Esophagus squamous epithelium (tissue), 4 donors: ENCODE results near the gene RTL1.

Experiments
- POLR2A ChIP-seq, 4 donors: fragments of 450-650 bp; IDR thresholded peaks; one replicate each; pipeline ENCODE4 v1.6.1; 2017; ENCODE audit warnings: antibody characterized with exemption in 4 of 4, mild to moderate bottlenecking in 4 of 4, moderate library complexity in 3 of 4
- TF ChIP-seq, protein P1 (sequence below), 6 experiments: fragments of 450-650 bp in 4 of 6; fragments of 200-600 bp in 2 of 6; sonication (generic) in 2 of 6; IDR thresholded peaks; one replicate each; pipeline ENCODE4 v1.5.1; 2016 to 2019; ENCODE audit warnings: antibody characterized with exemption in 6 of 6, mild to moderate bottlenecking in 4 of 6, moderate library complexity in 4 of 6

DNA sequence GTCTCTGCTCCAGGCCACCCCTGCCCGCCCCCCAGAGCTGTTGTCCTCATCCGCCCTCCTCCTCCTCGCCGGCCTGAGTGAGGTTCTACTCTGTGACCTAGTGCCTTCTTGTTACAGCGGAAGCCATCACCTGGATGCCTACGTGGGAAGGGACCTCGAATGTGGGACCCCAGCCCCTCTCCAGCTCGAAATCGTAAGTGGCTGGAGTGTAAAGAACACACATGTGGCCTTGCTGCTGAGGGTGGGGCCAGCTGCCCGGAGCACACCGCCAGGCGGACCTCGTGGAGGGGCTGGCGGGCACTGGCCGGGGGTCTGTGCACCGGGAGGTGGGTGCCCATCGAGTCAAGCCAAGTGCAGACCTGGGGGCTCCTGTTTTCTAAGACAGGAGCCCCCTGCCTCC lies 58.2 kb downstream of the RTL1 start:
- TF ChIP-seq, protein P1, sequence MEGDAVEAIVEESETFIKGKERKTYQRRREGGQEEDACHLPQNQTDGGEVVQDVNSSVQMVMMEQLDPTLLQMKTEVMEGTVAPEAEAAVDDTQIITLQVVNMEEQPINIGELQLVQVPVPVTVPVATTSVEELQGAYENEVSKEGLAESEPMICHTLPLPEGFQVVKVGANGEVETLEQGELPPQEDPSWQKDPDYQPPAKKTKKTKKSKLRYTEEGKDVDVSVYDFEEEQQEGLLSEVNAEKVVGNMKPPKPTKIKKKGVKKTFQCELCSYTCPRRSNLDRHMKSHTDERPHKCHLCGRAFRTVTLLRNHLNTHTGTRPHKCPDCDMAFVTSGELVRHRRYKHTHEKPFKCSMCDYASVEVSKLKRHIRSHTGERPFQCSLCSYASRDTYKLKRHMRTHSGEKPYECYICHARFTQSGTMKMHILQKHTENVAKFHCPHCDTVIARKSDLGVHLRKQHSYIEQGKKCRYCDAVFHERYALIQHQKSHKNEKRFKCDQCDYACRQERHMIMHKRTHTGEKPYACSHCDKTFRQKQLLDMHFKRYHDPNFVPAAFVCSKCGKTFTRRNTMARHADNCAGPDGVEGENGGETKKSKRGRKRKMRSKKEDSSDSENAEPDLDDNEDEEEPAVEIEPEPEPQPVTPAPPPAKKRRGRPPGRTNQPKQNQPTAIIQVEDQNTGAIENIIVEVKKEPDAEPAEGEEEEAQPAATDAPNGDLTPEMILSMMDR (IDR thresholded peaks at IDR 0.05) = no peak
- no peak for TF ChIP-seq POLR2A (IDR thresholded peaks at IDR 0.05)
